Left kidney (tissue), 2 donors: Measurements from ENCODE around the gene NELFB. TPM values are rescaled to one million over a fixed set of nuclear protein-coding genes. Genes with fewer than 3 reads are reported as not detected.

ENCODE experiments used
- DNase-seq: peaks from one replicate; pipeline ENCODE4 v3.0.0-alpha.2; 2013
- polyA plus RNA-seq: library from polyadenylated mRNA; unstranded; fragments of 120-200 nt; gene quantifications from one replicate; pipeline ENCODE4 v1.2.1, GENCODE V29; 2013; ENCODE audit not compliant: insufficient read length

Gene NELFB
- polyA plus RNA-seq, 1 donor, result 48.0 TPM

GRCh38 chr9:137300567-137301080 is 45.5 kb downstream of the NELFB start:
- DNase-seq, result no peak

GRCh38 chr9:137301081-137301947 is 46.2 kb downstream of the NELFB start:
- DNase-seq, result no peak

- DNase-seq, result peak; percentile 87
Observed at GRCh38 chr9:137302118-137302448, 47.0 kb downstream of the NELFB start, which contains the start of gene NRARP. NRARP (minus strand) TSS chr9:137302271; CDS start chr9:137301928, 343 bp downstream.

- no peak for DNase-seq
Observed at GRCh38 chr9:137302449-137303150, 47.5 kb downstream of the NELFB start.

GRCh38 chr9:137303151-137303892 is 48.2 kb downstream of the NELFB start:
- no peak for DNase-seq

- DNase-seq, result no peak
Observed at GRCh38 chr9:137303893-137304382, 48.8 kb downstream of the NELFB start.

GRCh38 chr9:137304383-137305059 is 49.4 kb downstream of the NELFB start:
- DNase-seq, result no peak

GRCh38 chr9:137305060-137305797 is 50.1 kb downstream of the NELFB start:
- no peak for DNase-seq

- DNase-seq, result no peak
Observed at GRCh38 chr9:137305798-137306065, 50.6 kb downstream of the NELFB start.

- no peak for DNase-seq
Observed at GRCh38 chr9:137306066-137306849, 51.1 kb downstream of the NELFB start.

GRCh38 chr9:137306850-137307254 is 51.7 kb downstream of the NELFB start:
- no peak for DNase-seq

- no peak for DNase-seq
Observed at GRCh38 chr9:137307255-137308056, 52.3 kb downstream of the NELFB start.

GRCh38 chr9:137308057-137308619 is 53.0 kb downstream of the NELFB start:
- DNase-seq, result no peak

- DNase-seq, result no peak
Observed at GRCh38 chr9:137309368-137310188, 54.5 kb downstream of the NELFB start.

- DNase-seq, result no peak
Observed at GRCh38 chr9:137310189-137311052, 55.3 kb downstream of the NELFB start.

- no peak for DNase-seq
Observed at GRCh38 chr9:137311171-137311985, 56.3 kb downstream of the NELFB start.
